HG02852 (cell line): ENCODE data around the gene XYLT1.

Experiments
- ATAC-seq: cut with Tn5 transposase; IDR thresholded peaks from one replicate; pipeline ENCODE4 v1.9.1; 2021; ENCODE audit warnings: mild to moderate bottlenecking, moderate library complexity; ENCODE audit not compliant: unreplicated experiment

Gene XYLT1

DNA sequence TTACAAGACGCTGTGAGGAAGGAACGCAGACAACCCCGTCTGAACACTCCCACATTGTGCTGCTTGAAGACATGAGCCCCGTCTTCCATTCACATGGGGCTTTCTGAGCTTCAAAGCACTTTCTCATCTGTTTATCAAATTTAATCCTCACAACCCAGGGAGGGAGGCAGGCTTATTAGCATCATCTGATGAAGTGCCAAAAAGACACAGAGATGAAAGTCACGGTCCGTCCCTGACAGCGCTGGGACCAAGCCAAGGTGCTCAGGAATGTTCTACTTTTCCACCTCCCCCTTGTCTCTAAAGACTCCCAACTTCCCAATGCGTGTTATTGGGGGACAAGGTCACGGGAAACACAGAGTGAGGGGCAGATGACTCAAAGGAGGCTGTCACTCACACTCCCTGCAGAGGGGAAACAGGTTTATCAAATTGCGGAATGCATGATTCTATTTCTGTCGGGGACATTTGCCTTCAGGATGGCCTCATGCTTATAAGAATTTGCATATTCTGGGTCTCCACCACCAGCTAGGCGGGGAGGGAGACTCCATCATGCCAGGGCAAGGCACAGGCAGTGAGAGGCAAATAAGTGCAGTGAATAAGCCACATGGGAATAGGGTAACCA, 10.7 kb downstream of the XYLT1 start:
- peak; percentile 50 for ATAC-seq

DNA sequence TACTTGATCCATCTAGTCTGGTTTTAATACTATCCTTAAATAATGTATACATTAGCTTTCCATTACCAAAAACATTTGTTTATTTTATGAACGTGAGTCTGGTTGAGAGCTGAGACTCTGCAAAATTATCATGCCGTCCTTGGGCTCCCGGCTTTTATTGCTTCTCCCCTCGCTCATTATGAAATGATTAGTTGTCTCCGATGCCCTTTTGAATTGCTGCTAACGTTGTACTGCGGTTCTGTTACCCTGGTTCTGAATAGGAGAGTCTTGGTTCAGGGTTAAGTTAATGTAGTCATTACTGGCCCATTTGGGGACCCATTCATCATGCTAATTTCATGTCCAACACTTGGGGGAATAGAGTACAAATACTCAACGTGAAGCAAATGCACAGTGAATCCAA, 12.8 kb downstream of the XYLT1 start:
- ATAC-seq, result no peak

DNA sequence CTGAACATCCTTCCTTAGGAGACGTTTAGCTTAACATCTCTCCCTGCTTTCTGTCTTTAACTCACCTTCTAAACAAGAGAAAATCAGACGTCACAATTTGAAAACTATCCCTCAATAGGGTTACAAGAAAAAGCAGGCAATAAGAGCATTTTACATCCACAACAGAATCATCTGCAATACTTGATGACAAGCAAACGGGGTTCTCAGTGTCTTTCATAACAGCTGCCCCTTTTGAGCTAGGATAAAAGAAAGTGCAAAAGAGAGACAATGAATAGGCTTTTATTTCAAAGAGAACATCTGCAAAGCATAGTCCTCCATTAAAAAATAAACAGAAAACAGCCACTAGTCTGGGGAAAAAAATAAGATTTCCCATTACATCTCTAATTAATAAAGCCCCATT, 13.2 kb downstream of the XYLT1 start:
- no peak for ATAC-seq

DNA sequence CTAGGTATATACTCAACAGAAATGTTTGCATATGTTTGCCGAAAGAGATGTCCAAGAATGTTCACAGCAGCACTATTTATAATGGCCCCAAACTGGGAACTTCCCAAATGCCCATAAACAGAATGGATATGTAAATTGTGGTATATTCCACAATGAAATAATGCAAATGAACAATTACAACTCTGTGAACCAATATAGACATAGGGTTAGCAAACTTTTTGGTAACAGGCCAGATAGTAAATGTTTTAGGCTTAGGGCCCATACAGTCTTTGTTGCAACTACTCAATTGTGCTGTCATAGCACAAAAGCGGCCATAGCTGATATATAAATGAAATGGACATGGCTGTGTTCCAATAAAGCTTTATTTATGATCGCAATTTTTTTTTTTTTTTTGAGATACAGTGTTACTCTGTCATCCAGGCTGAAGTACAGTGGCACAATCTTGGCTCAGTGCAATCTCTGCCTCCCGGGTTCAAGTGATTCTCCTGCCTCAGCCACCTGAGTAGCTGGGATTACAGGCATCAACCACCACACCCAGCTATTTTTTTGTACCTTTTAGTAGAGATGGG, 16.5 kb downstream of the XYLT1 start:
- ATAC-seq, result no peak

DNA sequence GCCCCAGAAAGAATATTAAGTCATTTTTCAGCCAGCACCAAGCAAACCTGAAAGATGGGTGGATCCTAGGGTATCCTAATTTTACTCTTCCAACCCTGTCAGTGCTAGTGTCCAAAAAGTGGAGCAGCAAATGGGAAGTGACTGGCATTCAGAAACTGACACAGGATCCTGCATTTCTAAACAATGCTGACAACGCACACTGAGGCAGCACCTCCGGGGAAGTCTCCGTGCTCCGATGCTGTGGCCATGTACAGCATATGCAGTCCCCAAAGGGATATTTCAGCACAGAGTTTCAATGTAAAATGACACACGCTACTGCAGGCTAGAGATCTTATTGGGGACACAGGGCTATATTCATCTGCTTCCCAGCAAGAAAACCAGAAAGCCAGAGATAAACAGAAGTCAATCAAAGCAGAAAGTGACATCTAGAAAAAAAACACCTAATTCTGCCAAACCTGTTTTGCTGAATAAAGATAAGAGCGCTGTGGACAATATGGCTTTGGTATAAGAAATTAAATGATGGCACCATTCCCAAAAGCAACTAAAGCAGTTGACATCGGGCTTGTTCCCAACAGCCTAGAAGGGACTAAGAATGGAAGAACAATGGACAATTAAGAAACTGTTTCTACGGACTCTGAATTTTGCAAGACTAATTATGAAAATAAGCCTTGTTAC, 17.3 kb downstream of the XYLT1 start:
- no peak for ATAC-seq

DNA sequence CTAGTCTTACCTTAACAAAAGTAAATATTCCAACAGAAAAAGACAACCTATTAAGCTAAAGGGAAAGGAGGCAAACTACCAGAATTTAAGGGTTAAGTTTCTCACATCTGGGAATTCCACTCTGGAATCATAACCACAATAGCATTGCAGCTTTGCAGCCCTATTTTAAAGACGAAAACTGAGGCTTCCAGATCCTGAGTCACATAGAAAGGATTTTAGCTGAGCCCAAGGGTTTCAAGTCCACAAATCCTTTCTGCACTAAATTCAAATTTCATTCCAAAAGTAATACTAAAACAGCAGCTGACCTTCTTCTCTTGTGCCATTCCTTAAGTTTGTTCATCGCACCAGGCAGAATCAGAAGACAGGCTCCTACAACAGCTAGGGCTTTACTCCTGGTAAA, 17.8 kb downstream of the XYLT1 start:
- ATAC-seq, result no peak

DNA sequence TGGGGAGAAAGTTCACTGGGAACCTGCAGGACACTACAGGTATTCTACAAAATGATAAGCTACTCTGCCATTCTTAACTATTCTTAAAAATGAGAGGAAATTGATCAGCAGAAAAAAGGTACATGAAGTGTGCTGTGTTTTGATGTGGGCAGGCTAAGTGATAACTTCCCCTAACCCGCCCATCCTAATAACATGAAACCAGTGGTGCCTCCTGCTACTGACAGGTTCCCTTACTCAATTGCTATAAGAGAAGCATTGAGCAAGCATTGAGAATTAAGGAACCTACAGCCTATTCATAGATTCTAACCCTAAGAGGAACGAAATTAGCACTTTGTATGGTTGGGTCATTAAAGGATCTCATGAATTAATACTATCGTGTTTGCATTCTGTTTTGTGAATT, 18.9 kb downstream of the XYLT1 start:
- no peak for ATAC-seq

DNA sequence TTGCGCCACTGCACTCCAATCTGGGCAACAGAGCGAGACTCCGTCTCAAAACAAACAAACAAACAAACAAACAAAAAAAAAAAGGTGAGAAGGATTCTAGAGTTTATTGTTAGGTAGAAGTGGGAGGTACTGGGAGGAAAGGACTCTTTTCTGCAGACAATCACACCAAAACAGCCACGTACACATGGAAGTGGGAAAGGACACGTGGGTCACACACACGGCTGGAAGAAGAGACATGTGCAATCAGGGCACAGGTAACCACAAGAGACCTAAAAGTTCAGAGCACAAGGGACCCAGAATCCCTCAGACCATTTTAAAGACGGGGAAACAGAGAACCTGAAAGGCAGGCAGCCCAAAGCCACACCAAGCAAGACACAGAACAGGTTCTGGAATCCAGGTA, 20.5 kb downstream of the XYLT1 start:
- no peak for ATAC-seq

DNA sequence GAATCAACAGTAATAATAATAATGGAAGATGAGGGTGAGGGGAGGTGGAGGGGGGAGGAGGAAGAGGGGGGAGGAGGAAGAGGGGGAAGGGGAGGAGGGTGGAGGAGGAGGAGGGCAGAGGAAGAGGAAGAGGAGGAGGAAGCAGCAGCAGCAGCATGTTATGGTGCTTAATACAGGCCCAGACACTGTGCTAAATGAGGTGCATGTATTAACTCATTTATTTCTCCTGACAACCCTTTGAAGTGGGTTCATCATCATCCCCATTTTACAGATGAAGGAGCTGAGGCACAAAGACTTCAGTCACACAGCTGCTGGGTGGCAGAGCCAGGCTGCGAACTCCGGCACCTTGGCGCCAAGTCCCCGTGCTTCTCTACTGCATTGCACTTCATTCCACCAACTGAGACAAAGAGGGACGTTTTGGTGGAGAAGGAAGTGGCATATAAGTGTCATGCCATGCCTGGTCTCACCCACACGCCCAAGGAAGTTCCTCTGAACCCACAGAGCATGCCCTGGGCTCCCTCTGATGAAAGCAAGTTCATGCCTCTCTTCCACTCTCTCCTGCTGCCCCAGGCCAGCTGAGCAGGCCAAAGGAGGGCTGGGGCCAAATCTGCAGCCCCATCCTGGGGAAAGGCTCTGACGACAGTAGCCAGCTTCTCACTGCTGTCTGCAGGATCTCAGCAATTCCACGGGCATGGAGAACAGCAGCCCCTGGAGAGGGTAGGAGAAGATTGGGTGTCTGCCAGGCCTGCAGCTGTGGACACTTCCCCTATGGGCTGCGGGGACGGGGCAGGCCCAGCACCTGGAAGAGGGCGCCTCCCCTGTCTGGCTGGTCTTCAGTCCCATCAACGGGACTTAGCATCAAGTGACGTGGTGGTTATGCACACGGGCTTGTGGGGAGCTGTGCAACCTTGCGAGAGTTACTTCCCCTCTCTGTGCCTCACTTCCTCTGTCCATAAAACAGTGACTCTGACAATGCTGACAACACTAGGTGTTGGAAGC, 21.8 kb downstream of the XYLT1 start:
- ATAC-seq, result no peak

DNA sequence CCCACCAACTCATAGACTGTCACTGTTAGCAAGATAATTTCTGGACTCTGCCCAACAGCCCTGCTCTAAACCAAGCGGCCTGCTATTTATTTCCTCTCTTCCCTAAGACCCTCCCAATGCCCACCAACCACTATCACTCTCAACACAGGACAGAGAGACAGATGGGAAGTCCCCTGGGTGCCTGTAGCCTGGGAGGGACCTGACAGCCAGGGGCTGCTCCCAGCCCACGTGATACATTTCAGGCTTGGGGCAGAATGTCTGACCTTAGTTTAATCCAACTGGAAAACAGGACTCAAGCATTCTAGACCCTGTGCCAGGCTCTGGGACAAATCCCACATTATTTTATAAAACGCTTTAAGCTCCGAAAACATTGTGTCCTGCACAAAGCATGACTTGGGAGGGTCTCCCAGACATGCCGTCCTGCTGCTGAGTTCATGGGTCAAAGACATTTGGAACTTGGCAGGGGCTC, 23.6 kb downstream of the XYLT1 start:
- no peak for ATAC-seq

DNA sequence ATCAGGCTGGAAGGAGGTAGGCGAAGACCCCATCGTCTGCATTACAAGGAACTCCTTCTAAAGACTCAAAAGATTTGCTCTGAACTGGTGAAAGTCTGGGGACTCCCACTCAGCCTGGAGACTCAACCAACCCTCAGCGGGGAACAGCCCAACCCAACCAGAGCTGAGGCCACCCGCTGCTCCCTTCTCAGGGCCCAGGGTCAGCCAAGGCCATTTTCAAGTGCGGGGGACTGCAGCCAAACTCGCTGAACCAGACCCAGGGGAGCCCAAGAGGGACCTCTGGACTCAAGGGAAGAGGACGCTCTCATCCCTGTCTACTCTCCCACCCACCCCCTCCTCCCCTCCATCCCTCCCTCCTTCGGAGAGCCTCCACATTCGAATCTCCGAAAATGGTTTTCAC, 24.1 kb downstream of the XYLT1 start:
- ATAC-seq, result no peak

DNA sequence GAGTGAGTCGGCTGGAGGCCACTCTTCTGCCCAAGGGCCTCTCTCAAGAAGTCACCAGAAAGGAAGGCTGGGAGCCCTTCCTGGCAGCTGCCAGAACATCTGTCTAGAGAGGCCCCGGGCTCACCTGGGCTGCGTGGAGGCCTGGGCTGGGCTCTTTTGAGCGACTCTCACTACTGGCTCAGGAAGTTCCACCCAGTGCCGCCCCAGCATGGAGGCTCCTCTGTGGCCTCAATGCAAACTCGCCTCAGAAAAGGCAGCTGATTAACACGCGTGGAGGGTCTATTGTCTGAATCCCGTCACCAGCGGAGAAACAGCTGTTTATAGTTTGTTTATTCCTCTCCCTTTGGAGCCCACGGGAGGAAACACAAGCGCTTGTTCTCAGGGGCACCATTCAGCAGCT, 25.3 kb downstream of the XYLT1 start:
- ATAC-seq, result no peak

DNA sequence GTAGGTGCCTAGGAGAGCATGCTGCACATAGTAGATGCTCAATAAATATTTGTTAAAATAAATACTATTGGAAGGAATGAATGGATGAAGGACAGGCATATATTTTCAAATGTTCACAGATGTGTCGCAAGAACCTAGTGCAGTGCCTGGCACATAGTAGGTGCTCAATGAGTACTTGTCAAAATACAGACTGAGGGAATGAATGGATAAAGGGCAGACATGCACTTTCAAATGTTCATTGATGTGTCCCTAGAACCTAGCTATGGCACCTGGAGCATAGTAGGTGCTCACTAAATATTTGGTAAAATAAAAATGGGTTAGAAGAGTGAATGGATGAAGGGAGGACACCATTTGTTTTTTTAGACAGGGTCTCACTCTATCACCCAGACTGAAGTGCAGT, 26.1 kb downstream of the XYLT1 start:
- ATAC-seq, result no peak

DNA sequence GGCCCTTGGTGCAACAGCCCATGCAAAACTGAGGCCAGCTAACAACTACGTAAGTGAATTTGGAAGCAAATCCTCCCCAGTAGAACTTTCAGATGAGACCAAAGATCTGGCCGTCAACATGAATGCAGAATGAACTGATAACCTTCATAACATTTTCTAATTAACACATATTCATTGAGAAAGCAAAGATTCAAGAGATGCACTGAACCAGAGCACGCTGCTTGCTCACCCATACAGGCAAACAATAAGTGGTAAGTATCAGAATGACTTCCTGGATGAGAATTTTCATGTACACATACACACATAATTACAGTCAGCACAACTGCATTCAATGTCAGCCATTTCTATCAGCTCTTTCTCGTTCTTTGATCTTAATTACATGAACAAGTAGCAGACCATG, 30.6 kb downstream of the XYLT1 start:
- ATAC-seq, result no peak

DNA sequence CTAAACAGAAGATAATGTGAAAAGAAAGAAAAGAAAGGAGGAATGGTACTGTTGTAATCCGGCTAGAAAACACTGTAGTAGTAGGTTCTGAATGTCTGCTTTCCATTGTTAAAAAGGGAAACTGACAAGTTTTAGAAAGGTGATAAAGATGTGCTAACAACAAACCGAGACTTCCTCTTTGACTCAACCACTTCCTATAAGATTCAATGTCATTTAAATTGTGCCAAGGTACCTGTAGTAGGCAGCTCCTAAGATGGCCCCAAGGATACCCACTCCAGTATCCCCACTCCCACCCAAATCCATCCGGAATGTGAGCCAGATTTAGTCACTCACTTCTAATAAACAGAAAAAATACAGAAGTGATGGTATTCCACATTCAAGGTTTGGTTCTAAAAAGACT, 31.2 kb downstream of the XYLT1 start:
- no peak for ATAC-seq

DNA sequence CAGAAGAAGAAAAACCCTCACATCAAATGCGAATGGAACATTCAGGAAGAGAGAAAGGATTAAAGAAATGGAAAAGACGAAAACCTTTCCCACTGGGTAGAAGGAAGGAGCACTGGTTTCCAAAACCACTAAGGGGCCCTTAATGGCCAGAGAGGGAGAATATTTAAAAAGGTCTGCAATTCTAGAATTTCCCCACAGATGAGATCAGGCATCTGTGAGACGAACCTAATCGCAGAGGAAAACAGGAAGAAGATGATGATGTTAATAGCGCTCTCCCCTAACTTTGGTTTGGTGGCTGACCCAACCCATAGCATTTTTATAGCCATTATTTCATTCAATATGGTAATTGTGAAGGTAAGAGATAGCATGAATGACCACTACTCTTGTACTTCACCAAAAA, 32.8 kb downstream of the XYLT1 start:
- ATAC-seq, result no peak

DNA sequence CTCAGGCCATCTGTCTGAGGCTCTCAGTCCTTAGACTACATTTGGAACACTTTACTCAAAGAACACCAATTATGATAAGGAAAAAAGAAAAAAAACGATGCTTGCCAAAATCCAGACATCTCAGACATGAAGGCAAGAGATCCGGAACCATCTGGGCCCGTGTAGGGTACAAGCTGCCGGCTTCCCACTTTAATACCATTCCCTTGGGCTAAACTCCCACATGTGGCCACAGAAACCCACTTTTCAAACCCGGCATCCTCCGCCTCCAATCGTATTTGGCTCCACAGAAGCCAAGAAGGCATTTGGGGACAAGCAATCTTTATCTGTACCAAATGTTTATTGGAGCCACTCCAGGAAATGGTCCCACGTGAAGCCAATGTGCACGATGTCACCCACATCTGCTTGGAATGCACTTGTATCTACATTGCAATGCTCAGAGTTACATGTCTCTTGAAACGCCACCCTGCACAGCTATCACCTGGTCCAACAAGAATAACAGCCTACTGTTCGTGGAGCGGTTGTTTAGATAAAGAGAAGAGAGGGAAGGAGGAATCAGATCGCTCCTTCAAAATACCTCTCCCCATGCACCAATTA, 33.5 kb downstream of the XYLT1 start:
- no peak for ATAC-seq

DNA sequence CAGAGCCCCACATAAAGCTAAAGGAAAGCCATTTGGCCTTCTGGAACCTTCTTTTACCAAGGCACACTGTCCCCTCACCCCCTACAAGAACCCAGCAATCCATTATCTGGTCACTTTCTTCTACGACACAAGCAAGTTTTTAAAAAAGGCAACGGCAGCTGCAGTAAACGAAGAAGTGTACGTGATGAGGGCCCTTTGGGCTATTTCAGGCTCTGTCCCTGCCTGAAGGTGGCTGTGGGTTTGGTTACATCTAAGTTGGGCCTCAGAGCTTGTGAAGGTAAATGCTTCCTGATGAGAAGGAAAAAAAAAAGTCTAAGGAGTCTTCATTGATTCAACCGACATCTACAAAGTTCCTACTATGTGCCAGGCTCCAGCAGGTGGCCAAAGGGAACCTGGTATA, 35.4 kb downstream of the XYLT1 start:
- no peak for ATAC-seq

DNA sequence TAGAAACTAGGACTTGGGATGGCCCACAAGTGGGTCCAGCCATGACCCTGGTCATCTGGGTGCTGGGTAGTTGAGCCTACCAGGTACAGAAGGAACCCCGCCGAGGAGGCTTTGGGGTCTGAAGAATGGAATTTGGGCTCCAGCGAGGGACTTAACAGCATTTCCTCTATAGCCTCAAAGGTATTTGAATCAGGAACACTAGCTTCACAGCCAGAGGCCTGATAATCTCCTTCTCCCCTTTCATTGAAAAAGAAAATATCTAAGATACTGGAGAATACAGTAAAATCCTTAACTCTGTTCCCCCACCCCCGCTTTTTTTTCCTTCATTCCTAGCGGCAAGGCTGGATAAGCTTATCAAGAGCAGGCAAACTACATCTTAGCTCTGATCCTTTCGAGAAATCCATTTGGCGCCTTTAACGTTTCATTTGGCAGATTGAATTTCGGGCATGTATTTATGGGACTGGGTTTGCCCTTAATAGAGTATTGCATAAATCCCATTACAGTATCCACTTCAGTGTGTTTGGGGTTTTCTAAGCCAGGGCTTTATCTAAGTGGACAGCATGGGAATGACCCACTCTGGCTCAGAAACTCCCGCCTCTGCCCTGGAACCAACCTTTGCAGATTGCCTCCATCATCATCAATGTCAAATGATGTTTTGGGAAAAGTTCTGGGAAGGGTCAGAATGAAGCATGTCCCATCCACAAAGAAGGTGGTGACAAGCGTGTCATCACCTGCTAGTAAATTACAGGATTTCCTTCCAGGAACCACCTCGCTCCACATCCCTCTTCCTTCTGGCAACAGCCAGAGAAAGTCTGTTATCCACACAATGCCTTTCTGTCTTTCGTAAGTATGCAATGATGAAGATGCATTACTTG, 36.9 kb downstream of the XYLT1 start:
- no peak for ATAC-seq
